ENCODE results near the gene TMEM132E.

The TMEM132E gene

GRCh38 chr17:34568953-34569352 is 10.4 kb upstream of the TMEM132E start:
- no peak for DNase-seq (ENCODE audit: low read depth)

GRCh38 chr17:34569591-34569990 is 9.8 kb upstream of the TMEM132E start:
- no peak for DNase-seq (ENCODE audit: low read depth)

GRCh38 chr17:34570506-34570905 is 8.9 kb upstream of the TMEM132E start:
- no peak for DNase-seq (ENCODE audit: low read depth)

GRCh38 chr17:34571428-34572130 is 7.8 kb upstream of the TMEM132E start:
- DNase-seq (ENCODE audit: low read depth), result no peak

GRCh38 chr17:34572483-34572882 is 6.9 kb upstream of the TMEM132E start:
- no peak for DNase-seq (ENCODE audit: low read depth)

- no peak for DNase-seq (ENCODE audit: low read depth)
These were observed 4.2 kb upstream of the TMEM132E start for GRCh38 chr17:34575182-34575581.

- DNase-seq (ENCODE audit: low read depth), result no peak
These were observed 1.4 kb upstream of the TMEM132E start for GRCh38 chr17:34578016-34578415.

GRCh38 chr17:34578656-34579016 is 746 bp upstream of the TMEM132E start:
- DNase-seq (ENCODE audit: low read depth), result no peak

- no peak for DNase-seq (ENCODE audit: low read depth)
These were observed 750 bp downstream of the TMEM132E start for GRCh38 chr17:34579979-34580684.

- DNase-seq (ENCODE audit: low read depth), result no peak
These were observed 1.5 kb downstream of the TMEM132E start for GRCh38 chr17:34580685-34581445.

GRCh38 chr17:34581446-34582184 is 2.2 kb downstream of the TMEM132E start:
- no peak for DNase-seq (ENCODE audit: low read depth)

GRCh38 chr17:34582185-34582900 is 3.0 kb downstream of the TMEM132E start:
- DNase-seq (ENCODE audit: low read depth), result no peak

- no peak for DNase-seq (ENCODE audit: low read depth)
These were observed 3.5 kb downstream of the TMEM132E start for GRCh38 chr17:34582901-34583245.

GRCh38 chr17:34584805-34585416 is 5.5 kb downstream of the TMEM132E start:
- no peak for DNase-seq (ENCODE audit: low read depth)

GRCh38 chr17:34586346-34586846 is 7.0 kb downstream of the TMEM132E start:
- no peak for DNase-seq (ENCODE audit: low read depth)

GRCh38 chr17:34588266-34588665 is 8.9 kb downstream of the TMEM132E start:
- DNase-seq (ENCODE audit: low read depth), result no peak

- DNase-seq (ENCODE audit: low read depth), result no peak
These were observed 10.0 kb downstream of the TMEM132E start for GRCh38 chr17:34589120-34589965.

- no peak for DNase-seq (ENCODE audit: low read depth)
These were observed 12.6 kb downstream of the TMEM132E start for GRCh38 chr17:34592002-34592401.

- no peak for DNase-seq (ENCODE audit: low read depth)
These were observed 17.5 kb downstream of the TMEM132E start for GRCh38 chr17:34596920-34597319.

- no peak for DNase-seq (ENCODE audit: low read depth)
These were observed 18.9 kb downstream of the TMEM132E start for GRCh38 chr17:34598161-34598776.
